GM12874 (cell line): ENCODE data around the gene PLXDC2.

ENCODE experiments used
- CTCF ChIP-seq: IDR thresholded peaks from 2 replicates; pipeline ENCODE4 v1.5.1; 2011; ENCODE audit warnings: low read depth, mild to moderate bottlenecking, control low read depth, low read length, moderate library complexity; ENCODE audit not compliant: insufficient read depth

Gene PLXDC2

GRCh38 chr10:19826712-19827111 lies 10.5 kb downstream of the PLXDC2 start:
- no peak for TF ChIP-seq CTCF

GRCh38 chr10:19828278-19829049 lies 12.2 kb downstream of the PLXDC2 start:
- TF ChIP-seq CTCF: no peak

DNA sequence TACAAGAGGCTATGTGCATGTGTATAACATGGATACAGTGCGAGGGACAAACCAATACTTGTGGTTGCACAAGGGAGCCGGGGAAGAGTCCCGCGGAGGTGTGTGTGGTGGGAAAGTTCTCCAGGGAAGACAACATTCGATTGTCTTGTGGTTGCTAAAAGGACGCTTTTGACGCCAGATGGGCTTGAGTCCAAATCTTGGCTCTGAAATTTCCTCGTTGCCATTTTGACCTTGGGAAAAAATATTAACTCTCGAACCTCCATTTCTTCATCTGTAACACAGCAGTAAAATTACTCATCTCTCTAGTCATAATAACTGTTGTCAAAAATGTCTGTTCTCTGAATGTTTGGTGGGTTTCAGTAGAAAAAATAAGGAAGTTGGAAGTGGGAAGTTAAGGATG lies 16.5 kb downstream of the PLXDC2 start:
- TF ChIP-seq CTCF: no peak

- no peak for TF ChIP-seq CTCF
Measured at GRCh38 chr10:19833170-19833824, 17.1 kb downstream of the PLXDC2 start.

DNA sequence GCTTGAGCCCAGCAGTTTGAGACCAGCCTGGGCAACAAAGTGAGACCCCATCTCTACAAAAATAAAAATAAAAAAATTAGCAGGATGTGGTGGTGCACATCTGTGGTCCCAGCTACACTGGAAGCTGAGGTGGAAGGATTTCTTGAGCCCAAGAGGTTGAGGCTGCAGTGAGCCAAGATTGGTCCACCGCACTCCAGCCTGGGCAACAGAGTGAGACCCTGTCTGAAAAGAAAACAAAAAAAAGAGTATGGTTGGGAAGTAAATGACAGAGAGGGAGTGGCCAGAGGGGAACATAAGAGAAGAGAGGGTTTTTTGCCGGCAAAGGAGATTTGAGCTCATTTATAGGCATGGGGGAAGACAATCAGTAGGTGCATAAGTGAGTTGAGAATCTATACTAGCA lies 19.7 kb downstream of the PLXDC2 start:
- no peak for TF ChIP-seq CTCF

DNA sequence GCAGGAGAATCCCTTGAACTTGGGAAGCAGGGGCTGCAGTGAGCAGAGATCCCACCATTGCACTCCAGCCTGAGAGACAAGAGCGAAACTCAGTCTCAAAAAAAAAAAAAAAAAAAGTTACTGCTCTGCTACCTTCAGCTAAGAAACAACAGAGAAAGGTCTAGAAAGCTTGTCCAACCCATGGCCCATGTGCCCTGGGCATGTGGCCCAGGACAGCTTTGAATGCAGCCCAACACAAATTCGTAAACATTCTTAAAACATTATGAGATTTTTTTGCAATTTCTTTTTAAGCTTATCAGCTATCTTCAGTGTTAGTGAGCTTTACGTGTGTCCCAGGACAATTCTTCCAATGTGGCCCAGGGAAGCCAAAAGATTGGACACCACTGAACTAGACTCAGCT lies 22.9 kb downstream of the PLXDC2 start:
- no peak for TF ChIP-seq CTCF

GRCh38 chr10:19839552-19839951 lies 23.3 kb downstream of the PLXDC2 start:
- TF ChIP-seq CTCF: no peak
